Measurements from ENCODE around the gene KCTD10.

- no peak for TF ChIP-seq CTCF (conservative IDR thresholded peaks at IDR 0.05; ENCODE audit: low read length)
- no peak for TF ChIP-seq EZH2phosphoT487 (IDR thresholded peaks at IDR 0.05; ENCODE audit: borderline replicate concordance)
These were observed 46.4 kb upstream of the KCTD10 start for GRCh38 chr12:109523504-109523903.
